ENCODE data around the gene RSF1.

Gene RSF1

DNA sequence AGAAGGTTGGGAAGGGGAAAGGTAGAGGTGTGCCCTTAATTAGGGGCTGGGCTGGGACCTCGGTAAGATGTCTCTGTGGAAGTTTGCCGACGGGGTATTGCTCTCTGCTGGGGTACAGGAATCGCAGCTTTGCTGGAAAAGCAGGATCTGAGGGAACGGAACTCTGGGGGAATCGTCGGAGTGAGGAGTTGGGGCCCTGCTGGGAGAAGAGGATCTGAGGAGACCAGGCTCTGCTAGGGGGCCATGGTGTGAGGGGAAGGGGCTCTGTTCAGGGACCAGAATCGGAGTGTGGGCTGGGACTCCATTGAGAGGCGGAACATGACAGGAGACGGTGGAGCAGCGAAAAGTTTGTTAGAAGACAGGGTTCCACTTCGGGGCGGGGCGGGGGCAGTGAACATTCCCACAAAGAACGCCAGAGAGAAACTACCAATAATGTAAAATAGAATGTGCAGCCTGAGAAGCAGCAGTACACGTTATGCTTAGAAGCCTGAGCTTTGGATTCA lies 878 bp upstream of the RSF1 start:
- DNase-seq (ENCODE audit: extremely low spot score) = peak; percentile 28

DNA sequence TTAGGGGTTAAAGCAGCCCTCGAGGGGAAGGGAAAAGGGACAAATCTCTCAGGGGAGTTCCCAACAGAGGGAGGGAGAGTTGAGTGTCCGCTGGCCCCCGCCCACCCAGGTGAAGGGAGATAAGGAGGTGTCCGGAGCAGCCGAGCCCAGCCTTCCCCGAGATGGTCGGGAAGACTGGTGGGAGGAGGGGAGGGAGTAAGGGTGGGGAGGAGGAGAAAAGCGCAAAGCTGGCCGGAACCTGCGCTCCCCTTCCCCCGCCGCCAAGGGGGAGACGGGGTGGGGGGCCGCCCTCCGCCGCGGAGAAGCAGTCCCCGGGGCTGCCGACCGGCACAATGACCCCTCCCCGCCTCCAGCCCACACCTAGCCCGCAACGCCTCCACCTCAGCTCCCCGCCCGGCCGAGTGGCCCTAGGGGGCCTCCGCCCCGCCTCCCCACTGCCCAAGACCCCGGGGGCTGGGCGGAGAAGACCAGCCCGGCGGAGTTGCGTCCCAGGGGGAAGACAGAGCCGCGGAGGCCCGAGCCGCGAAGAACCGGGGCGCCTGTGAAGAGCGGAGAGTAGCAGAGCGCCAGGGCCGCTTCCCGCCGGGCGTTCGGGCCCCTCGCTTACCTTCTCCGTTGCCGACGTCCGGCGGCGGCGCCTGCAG lies 479 bp downstream of the RSF1 start:
- ChIA-PET POLR2A (no interaction called here), CTCF (interaction anchor here (0.9 to 2.3 kb wide), 2 partner anchors 19 to 46 kb away, joined by 3 to 7 read pairs; no protein-coding TSS in a partner anchor)
- DNase-seq (ENCODE audit: extremely low spot score) = peak; percentile 46
- TF ChIP-seq, protein P1, sequence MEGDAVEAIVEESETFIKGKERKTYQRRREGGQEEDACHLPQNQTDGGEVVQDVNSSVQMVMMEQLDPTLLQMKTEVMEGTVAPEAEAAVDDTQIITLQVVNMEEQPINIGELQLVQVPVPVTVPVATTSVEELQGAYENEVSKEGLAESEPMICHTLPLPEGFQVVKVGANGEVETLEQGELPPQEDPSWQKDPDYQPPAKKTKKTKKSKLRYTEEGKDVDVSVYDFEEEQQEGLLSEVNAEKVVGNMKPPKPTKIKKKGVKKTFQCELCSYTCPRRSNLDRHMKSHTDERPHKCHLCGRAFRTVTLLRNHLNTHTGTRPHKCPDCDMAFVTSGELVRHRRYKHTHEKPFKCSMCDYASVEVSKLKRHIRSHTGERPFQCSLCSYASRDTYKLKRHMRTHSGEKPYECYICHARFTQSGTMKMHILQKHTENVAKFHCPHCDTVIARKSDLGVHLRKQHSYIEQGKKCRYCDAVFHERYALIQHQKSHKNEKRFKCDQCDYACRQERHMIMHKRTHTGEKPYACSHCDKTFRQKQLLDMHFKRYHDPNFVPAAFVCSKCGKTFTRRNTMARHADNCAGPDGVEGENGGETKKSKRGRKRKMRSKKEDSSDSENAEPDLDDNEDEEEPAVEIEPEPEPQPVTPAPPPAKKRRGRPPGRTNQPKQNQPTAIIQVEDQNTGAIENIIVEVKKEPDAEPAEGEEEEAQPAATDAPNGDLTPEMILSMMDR (IDR thresholded peaks at IDR 0.05; ENCODE audit: control extremely low read depth, extremely low read depth, low read depth, missing control alignments) = no peak

More for the DNA sequence above, 878 bp upstream of the RSF1 start:
- TF ChIP-seq, protein P1 (IDR thresholded peaks at IDR 0.05; ENCODE audit: control extremely low read depth, extremely low read depth, low read depth, missing control alignments) = no peak
- ChIA-PET POLR2A (no interaction called here), CTCF (no interaction called here)

DNA sequence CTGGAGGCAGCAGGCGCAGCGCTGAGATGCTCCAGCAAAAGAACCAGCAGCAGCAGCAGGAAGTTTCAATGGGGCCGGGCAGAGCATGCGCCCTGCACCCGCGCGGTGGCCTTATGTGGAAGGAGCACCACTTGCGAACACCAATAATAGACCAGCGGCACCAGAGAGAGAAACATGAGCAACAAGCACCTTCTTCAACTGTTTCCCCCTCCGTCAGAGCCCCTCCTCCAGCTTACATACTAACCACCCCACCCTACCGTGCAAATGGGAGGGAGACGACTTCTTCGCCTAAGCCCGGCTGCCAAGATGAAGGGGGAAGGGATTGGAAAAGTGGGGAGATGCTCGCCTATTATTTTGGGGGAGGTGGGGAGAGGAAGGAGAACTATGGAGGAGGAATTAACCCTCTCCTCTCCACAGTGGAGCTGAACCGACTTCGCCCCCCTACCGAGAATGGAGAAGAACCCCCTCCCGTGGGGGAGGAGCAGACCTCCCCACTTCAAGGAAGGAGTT lies 1.1 kb downstream of the RSF1 start:
- DNase-seq (ENCODE audit: extremely low spot score) = peak; percentile 84
- TF ChIP-seq, protein P1 (IDR thresholded peaks at IDR 0.05; ENCODE audit: control extremely low read depth, extremely low read depth, low read depth, missing control alignments) = no peak
- CTCF ChIA-PET = interaction anchor here (0.9 to 2.3 kb wide), 4 partner anchors 18 to 226 kb away, joined by 3 to 7 read pairs (median 4); partner anchors contain the start of gene INTS4
- POLR2A ChIA-PET = no interaction called here

DNA sequence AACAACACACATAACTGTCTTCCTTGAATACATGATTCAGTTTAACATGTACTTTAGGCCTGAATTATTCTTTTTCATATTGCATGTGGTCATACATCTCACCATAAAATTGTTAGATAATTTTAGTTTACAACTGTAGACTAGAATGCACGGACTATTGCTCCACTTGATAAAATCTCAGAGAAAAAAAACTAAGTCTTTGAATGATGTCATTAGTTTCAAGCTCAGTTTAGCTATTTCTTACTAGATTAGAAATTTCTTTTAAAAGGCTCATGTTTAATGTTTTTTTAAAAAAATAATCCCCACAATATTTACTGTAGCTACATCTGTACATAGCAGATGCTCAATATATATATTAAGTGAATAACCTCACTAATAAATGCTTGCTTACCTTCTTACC lies 5.1 kb downstream of the RSF1 start:
- DNase-seq (ENCODE audit: extremely low spot score) = no peak
- ChIA-PET CTCF (interaction anchor here (2.0 kb wide), 1 partner anchor 14 kb away, joined by 5 read pairs; no protein-coding TSS in a partner anchor), POLR2A (no interaction called here)
- TF ChIP-seq, protein P1 (IDR thresholded peaks at IDR 0.05; ENCODE audit: control extremely low read depth, extremely low read depth, low read depth, missing control alignments) = no peak

DNA sequence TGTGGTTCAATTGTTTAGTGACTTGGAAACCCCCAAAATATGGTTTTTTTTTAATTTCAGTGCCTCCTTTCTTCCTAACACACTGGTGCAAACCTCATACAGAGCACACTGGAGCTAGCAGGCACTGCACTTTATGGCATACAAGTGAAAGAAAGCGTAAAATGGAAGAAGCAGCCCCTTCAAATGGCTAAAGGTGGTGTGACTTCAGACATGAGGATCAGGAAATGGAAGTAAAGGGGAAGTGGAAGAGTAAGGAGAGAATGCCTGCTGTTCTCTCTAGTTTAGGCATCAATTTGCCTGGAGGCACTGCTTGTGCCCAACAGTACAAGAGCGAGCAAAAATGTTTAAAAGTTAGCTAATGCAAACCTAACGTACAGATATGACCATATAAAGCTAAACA lies 5.7 kb downstream of the RSF1 start:
- CTCF ChIA-PET = interaction anchor here (2.0 kb wide), 1 partner anchor 13 kb away, joined by 5 read pairs; no protein-coding TSS in a partner anchor
- TF ChIP-seq, protein P1 (IDR thresholded peaks at IDR 0.05; ENCODE audit: control extremely low read depth, extremely low read depth, low read depth, missing control alignments) = no peak
- POLR2A ChIA-PET = no interaction called here
- DNase-seq (ENCODE audit: extremely low spot score) = no peak

DNA sequence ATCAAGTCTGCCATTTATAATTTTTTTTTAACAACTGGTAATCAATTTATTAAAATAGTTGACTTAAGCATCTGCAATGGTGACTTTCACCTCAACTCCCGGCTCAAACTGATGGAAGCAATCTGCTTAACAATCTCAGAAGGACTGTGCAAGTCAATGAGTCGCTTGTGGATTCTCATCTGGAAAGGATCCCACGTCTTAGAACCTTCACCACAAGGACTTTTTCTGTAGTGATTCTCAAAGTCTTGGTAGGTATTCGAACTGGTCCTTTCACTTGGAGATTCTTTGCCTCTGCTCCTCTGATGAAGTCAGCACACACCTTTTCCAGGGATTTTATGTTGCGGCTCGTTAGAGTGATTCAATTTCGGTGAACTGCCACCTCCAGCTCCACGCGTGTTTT lies 7.3 kb downstream of the RSF1 start:
- DNase-seq (ENCODE audit: extremely low spot score) = no peak
- TF ChIP-seq, protein P1 (IDR thresholded peaks at IDR 0.05; ENCODE audit: control extremely low read depth, extremely low read depth, low read depth, missing control alignments) = no peak
- CTCF ChIA-PET = no interaction called here
- POLR2A ChIA-PET = no interaction called here

Measured in GM10248 (cell line).